ENCODE data around the gene RASA4B.

The RASA4B gene

DNA sequence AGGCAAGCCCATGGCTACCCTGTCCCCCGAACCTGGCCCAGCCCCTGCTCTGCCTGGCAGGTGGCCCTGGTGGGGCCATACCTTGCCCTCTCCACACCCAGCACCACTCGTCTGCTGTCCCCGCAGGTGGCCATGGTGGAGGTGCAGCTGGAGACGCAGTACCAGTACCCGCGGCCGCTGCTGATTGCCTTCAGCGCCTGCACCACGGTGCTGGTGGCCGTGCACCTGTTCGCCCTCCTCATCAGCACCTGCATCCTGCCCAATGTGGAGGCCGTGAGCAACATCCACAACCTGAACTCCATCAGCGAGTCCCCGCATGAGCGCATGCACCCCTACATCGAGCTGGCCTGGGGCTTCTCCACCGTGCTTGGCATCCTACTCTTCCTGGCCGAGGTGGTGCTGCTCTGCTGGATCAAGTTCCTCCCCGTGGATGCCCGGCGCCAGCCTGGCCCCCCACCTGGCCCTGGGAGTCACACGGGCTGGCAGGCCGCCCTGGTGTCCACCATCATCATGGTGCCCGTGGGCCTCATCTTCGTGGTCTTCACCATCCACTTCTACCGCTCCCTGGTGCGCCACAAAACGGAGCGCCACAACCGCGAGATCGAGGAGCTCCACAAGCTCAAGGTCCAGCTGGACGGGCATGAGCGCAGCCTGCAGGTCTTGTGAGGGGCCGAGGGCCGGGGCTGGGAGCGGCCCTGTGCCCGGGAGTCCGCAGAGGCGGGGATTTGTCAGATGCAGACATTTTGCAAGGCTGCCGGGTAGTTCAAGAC lies 71.0 kb downstream of the RASA4B start:
- Histone ChIP-seq H3K36me3 (peaks cover 79% of the 10 kb centered on the region), H3K27me3 (no peaks in the 10 kb centered on the region), H3K9me3 (no peaks in the 10 kb centered on the region), H3K4me3 (ENCODE audit: low read depth in 1 of 2, low read length in 1 of 2) (no peak overlapping the region), H3K4me1 (ENCODE audit: control insufficient read depth in 1 of 2, insufficient read depth in 1 of 2, low read depth in 1 of 2, low read length in 1 of 2) (peaks cover 27 to 40% of the 10 kb centered on the region in 2 experiments), H3K27ac (peak overlapping the region; percentile 18)
- TF ChIP-seq, protein P1, sequence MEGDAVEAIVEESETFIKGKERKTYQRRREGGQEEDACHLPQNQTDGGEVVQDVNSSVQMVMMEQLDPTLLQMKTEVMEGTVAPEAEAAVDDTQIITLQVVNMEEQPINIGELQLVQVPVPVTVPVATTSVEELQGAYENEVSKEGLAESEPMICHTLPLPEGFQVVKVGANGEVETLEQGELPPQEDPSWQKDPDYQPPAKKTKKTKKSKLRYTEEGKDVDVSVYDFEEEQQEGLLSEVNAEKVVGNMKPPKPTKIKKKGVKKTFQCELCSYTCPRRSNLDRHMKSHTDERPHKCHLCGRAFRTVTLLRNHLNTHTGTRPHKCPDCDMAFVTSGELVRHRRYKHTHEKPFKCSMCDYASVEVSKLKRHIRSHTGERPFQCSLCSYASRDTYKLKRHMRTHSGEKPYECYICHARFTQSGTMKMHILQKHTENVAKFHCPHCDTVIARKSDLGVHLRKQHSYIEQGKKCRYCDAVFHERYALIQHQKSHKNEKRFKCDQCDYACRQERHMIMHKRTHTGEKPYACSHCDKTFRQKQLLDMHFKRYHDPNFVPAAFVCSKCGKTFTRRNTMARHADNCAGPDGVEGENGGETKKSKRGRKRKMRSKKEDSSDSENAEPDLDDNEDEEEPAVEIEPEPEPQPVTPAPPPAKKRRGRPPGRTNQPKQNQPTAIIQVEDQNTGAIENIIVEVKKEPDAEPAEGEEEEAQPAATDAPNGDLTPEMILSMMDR (IDR thresholded peaks at IDR 0.05) = no peak

GRCh38 chr7:102445674-102446071 lies 71.9 kb downstream of the RASA4B start:
- Histone ChIP-seq H3K27ac (peak overlapping the region; percentile 83), H3K9me3 (no peaks in the 10 kb centered on the region), H3K4me1 (ENCODE audit: control insufficient read depth in 1 of 2, insufficient read depth in 1 of 2, low read depth in 1 of 2, low read length in 1 of 2) (peaks cover 28 to 42% of the 10 kb centered on the region in 2 experiments), H3K27me3 (no peaks in the 10 kb centered on the region), H3K4me3 (ENCODE audit: low read depth in 1 of 2, low read length in 1 of 2) (no peak overlapping the region), H3K36me3 (peaks cover 83% of the 10 kb centered on the region)
- TF ChIP-seq, protein P1 (IDR thresholded peaks at IDR 0.05) = no peak

DNA sequence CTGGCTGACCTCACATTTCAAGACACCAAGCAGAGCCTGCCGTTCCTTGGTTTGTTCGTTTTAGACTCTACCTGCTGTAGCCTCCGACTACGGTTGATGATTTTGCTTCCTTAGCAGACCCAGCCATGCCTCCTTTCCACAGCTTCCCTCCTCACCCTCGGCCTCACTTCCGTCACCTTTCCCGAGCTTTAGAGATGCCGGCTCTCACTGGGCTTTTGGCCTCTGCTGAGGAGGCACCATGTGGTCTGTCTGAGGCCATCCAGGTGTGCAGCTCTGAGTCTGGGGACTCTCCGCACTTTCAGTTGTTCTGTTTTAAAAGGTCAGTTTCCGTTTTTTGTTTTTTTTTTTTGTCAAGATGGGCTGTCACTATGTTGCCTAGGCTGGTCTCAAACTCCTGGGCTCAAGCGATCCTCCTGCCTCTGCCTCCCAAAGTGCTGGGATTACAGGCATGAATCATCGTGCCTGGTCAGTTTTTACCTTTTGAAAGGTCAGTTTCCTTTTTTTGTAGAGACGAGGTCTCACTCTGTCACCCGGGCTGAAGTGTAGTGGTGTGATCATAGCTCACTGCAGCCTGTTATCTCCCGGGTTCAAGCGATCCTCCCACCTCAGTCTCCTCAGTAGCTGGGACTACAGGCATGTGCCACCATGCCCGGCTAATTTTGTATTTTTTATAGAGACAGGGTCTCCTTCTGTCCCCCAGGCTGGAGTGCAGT lies 72.5 kb downstream of the RASA4B start:
- Histone ChIP-seq H3K27me3 (no peaks in the 10 kb centered on the region), H3K4me1 (ENCODE audit: control insufficient read depth in 1 of 2, insufficient read depth in 1 of 2, low read depth in 1 of 2, low read length in 1 of 2) (peaks cover 28 to 42% of the 10 kb centered on the region in 2 experiments), H3K27ac (peak overlapping the region; percentile 83), H3K36me3 (peaks cover 83% of the 10 kb centered on the region), H3K4me3 (ENCODE audit: low read depth in 1 of 2, low read length in 1 of 2) (no peak overlapping the region), H3K9me3 (no peaks in the 10 kb centered on the region)
- TF ChIP-seq, protein P1 (IDR thresholded peaks at IDR 0.05) = no peak

DNA sequence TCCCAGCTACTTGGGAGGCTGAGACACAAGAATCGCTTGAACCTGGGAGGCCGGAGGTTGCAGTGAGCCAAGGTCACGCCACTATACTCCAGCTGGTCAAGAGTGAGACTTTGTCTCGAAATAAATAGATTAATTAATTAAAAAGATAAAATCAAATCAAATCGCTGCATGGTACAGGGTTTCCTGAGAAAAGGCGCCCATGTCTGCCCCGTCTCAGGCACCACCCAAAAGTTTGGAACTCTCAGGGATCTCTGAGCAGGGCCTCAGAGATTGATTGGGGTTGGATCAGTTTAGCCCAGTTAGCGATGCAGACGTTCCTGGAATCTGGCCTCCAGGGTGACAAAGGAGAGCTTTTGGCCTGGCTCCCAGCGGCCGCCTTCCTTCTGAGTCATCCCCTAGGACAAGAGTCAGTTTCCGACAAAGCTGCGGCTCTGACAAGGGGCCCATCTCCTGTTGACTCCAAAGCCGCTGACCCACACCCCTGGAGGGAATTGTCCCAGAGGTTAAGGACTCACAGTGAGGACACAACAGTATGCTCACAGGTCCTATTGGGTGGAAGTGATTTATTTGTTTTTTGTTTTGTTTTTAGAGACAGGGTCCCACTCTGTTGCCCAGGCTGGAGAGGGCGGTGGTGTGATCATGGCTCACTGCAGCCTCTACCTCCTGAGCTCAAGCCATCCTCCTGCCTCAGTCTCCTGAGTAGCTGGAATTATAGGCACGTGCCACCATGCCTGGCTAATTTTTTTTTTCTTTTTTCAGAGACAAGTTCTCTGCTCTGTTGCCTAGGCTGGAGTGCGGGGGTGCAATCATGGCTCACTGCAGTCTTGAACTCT lies 77.4 kb downstream of the RASA4B start:
- Histone ChIP-seq H3K4me1 (ENCODE audit: control insufficient read depth in 1 of 2, insufficient read depth in 1 of 2, low read depth in 1 of 2, low read length in 1 of 2) (peaks cover 44 to 55% of the 10 kb centered on the region in 2 experiments), H3K27ac (peak overlapping the region; percentile 23), H3K9me3 (no peaks in the 10 kb centered on the region), H3K27me3 (no peaks in the 10 kb centered on the region), H3K36me3 (peaks cover 78% of the 10 kb centered on the region), H3K4me3 (ENCODE audit: low read depth in 1 of 2, low read length in 1 of 2) (no peak overlapping the region)
- TF ChIP-seq, protein P1 (IDR thresholded peaks at IDR 0.05) = no peak

- Histone ChIP-seq H3K36me3 (peaks cover 54% of the 10 kb centered on the region), H3K4me3 (ENCODE audit: low read depth in 1 of 2, low read length in 1 of 2) (peak overlapping the region; percentile 13 to 15), H3K9me3 (no peaks in the 10 kb centered on the region), H3K27ac (peak overlapping the region; percentile 99), H3K27me3 (no peaks in the 10 kb centered on the region), H3K4me1 (ENCODE audit: control insufficient read depth in 1 of 2, insufficient read depth in 1 of 2, low read depth in 1 of 2, low read length in 1 of 2) (peaks cover 47% of the 10 kb centered on the region in 2 experiments)
- TF ChIP-seq, protein P1 (IDR thresholded peaks at IDR 0.05) = no peak
Observed at GRCh38 chr7:102436118-102436517, 81.5 kb downstream of the RASA4B start.
